H9 (cell line): ENCODE results near the gene KIF26B. TPM values are rescaled to one million over a fixed set of nuclear protein-coding genes. Genes with fewer than 3 reads are reported as not detected.
A peak's percentile ranks its signal among the peaks of the same experiment; 100 is the strongest.

Experiments used
- DNase-seq: peaks from one replicate; pipeline ENCODE4 v3.0.0-alpha.2; 2017
- H2AFZ ChIP-seq: one replicate; pipeline ENCODE4 v1.6.1; 2013; ENCODE audit warnings: mild to moderate bottlenecking, low read length, control low read depth, moderate library complexity
- H2AK5ac ChIP-seq: 2 replicates; pipeline ENCODE4 v1.6.1; 2013; ENCODE audit warnings: low read length, control low read depth, mixed read lengths; ENCODE audit not compliant: insufficient read length
- H2BK120ac ChIP-seq: one replicate; pipeline ENCODE4 v1.6.1; 2013; ENCODE audit warnings: low read depth, mild to moderate bottlenecking, low read length, control low read depth, inconsistent platforms; ENCODE audit not compliant: poor library complexity, severe bottlenecking
- H2BK12ac ChIP-seq: 2 replicates; pipeline ENCODE4 v1.6.1; 2013; ENCODE audit warnings: low read length, control low read depth, mixed read lengths, low read depth; ENCODE audit not compliant: insufficient read length
- H2BK15ac ChIP-seq: 2 replicates; pipeline ENCODE4 v1.6.1; 2013; ENCODE audit warnings: low read depth, low read length, control low read depth
- H2BK20ac ChIP-seq: one replicate; pipeline ENCODE4 v1.6.1; 2013; ENCODE audit warnings: low read depth, mild to moderate bottlenecking, low read length, control low read depth, inconsistent platforms; ENCODE audit not compliant: poor library complexity, severe bottlenecking
- H2BK5ac ChIP-seq: 2 replicates; pipeline ENCODE4 v1.6.1; 2013; ENCODE audit warnings: low read length, control low read depth, mixed read lengths; ENCODE audit not compliant: insufficient read length
- H3K14ac ChIP-seq: 2 replicates; pipeline ENCODE4 v1.6.1; 2013; ENCODE audit warnings: low read length, control low read depth; ENCODE audit not compliant: insufficient read depth
- H3K18ac ChIP-seq: 2 replicates; pipeline ENCODE4 v1.6.1; 2013; ENCODE audit warnings: low read depth, mild to moderate bottlenecking, mixed read lengths, low read length, control low read depth; ENCODE audit not compliant: insufficient read length
- H3K23ac ChIP-seq: 2 replicates; pipeline ENCODE4 v1.6.1; 2013; ENCODE audit warnings: low read length, control low read depth, mixed read lengths, low read depth; ENCODE audit not compliant: insufficient read length
- H3K23me2 ChIP-seq: 2 replicates; pipeline ENCODE4 v1.6.1; 2013; ENCODE audit warnings: low read depth, mild to moderate bottlenecking, mixed read lengths, low read length, control low read depth; ENCODE audit not compliant: insufficient read length, poor library complexity, severe bottlenecking
- H3K27ac ChIP-seq: 2 replicates; pipeline ENCODE4 v1.5.1; 2013; ENCODE audit warnings: low read length, control low read depth, mixed read lengths, low read depth; ENCODE audit not compliant: insufficient read length
- H3K27me3 ChIP-seq: 2 replicates; pipeline ENCODE4 v1.6.1; 2013; ENCODE audit warnings: low read length, control low read depth, inconsistent platforms; ENCODE audit not compliant: insufficient read depth
- H3K4ac ChIP-seq: 2 replicates; pipeline ENCODE4 v1.6.1; 2013; ENCODE audit warnings: low read depth, mild to moderate bottlenecking, control low read depth, inconsistent platforms, low read length, moderate library complexity
- H3K4me1 ChIP-seq: 2 replicates; pipeline ENCODE4 v1.6.1; 2013; ENCODE audit warnings: low read length, control low read depth, inconsistent platforms; ENCODE audit not compliant: insufficient read depth
- H3K4me2 ChIP-seq: 2 replicates; pipeline ENCODE4 v1.6.1; 2013; ENCODE audit warnings: low read length, control low read depth, mixed read lengths; ENCODE audit not compliant: insufficient read length, insufficient read depth
- H3K56ac ChIP-seq: 2 replicates; pipeline ENCODE4 v1.6.1; 2013; ENCODE audit warnings: low read depth, mild to moderate bottlenecking, mixed read lengths, low read length, control low read depth; ENCODE audit not compliant: insufficient read length
- H3K79me1 ChIP-seq: 2 replicates; pipeline ENCODE4 v1.6.1; 2013; ENCODE audit warnings: low read depth, mild to moderate bottlenecking, moderate library complexity, low read length, control low read depth, inconsistent platforms; ENCODE audit not compliant: insufficient read depth, poor library complexity, severe bottlenecking
- H3K79me2 ChIP-seq: 2 replicates; pipeline ENCODE4 v1.6.1; 2013; ENCODE audit warnings: low read length, control low read depth, inconsistent platforms; ENCODE audit not compliant: insufficient read depth
- H3K9ac ChIP-seq: 2 replicates; pipeline ENCODE4 v1.6.1; 2013; ENCODE audit warnings: low read length, control low read depth, mixed read lengths; ENCODE audit not compliant: insufficient read length; ENCODE audit errors: extremely low read depth
- H3K9me3 ChIP-seq: one replicate; pipeline ENCODE4 v1.6.1; 2013; ENCODE audit warnings: low read depth, low read length, inconsistent platforms; ENCODE audit not compliant: control insufficient read depth
- H3T11ph ChIP-seq: one replicate; pipeline ENCODE4 v1.6.1; 2013; ENCODE audit warnings: mild to moderate bottlenecking, low read length, control low read depth, inconsistent platforms
- H4K20me1 ChIP-seq: one replicate; pipeline ENCODE4 v1.6.1; 2013; ENCODE audit not compliant: control insufficient read depth, insufficient read length, insufficient read depth
- H4K5ac ChIP-seq: 2 replicates; pipeline ENCODE4 v1.6.1; 2013; ENCODE audit warnings: low read depth, mild to moderate bottlenecking, mixed read lengths, low read length, control low read depth; ENCODE audit not compliant: insufficient read length
- H4K8ac ChIP-seq: replicated peaks from 2 replicates; pipeline ENCODE4 v1.6.1; 2013; ENCODE audit warnings: low read length, control low read depth, mixed read lengths, low read depth; ENCODE audit not compliant: insufficient read length
- H4K91ac ChIP-seq: 2 replicates; pipeline ENCODE4 v1.6.1; 2013; ENCODE audit warnings: low read depth, mild to moderate bottlenecking, moderate library complexity, mixed read lengths, low read length, control low read depth; ENCODE audit not compliant: insufficient read length
- H3K27ac Mint-ChIP-seq, 3 experiments: 2 replicates in 2 of 3; 3 replicates in 1 of 3; pipeline ENCODE4 v1.8.0; 2020 to 2021; ENCODE audit warnings: mixed read lengths in 3 of 3, mild to moderate bottlenecking in 1 of 3, moderate library complexity in 1 of 3
- H3K27me3 Mint-ChIP-seq: 2 replicates; pipeline ENCODE4 v1.8.0; 2021; ENCODE audit warnings: low read depth, mild to moderate bottlenecking, moderate library complexity, mixed read lengths
- H3K36me3 Mint-ChIP-seq, 3 experiments: 2 replicates in 2 of 3; 3 replicates in 1 of 3; pipeline ENCODE4 v1.8.0; 2020 to 2021; ENCODE audit warnings: low read depth in 3 of 3, mixed read lengths in 3 of 3; ENCODE audit not compliant: insufficient read depth in 1 of 3
- H3K4me1 Mint-ChIP-seq, 2 experiments: 2 replicates each; pipeline ENCODE4 v1.8.0; 2020; ENCODE audit warnings: mixed read lengths in 2 of 2
- H3K4me3 Mint-ChIP-seq, 2 experiments: 2 replicates in 1 of 2; 3 replicates in 1 of 2; pipeline ENCODE4 v1.8.0; 2020 to 2021; ENCODE audit warnings: mild to moderate bottlenecking in 2 of 2, mixed read lengths in 2 of 2, moderate library complexity in 1 of 2
- H3K9me3 Mint-ChIP-seq, 2 experiments: 2 replicates in 1 of 2; 3 replicates in 1 of 2; pipeline ENCODE4 v1.8.0; 2020; ENCODE audit warnings: mild to moderate bottlenecking in 2 of 2, mixed read lengths in 2 of 2, moderate library complexity in 1 of 2
- CTCF ChIP-seq: fragments of 200-600 bp; sonication (generic); conservative IDR thresholded peaks from 3 replicates; pipeline ENCODE4 v1.8.0; 2021; ENCODE audit warnings: antibody characterized with exemption, mild to moderate bottlenecking
- WGBS: extraction: QIAGEN DNeasy Blood & Tissue Kit; methylation state at CpG from one replicate; pipeline ENCODE4 v1.1.7; 2013; ENCODE audit warnings: missing lambda C conversion rate, low lambda C conversion rate, mixed read lengths; ENCODE audit not compliant: insufficient read length; ENCODE audit errors: extremely low coverage; 5-methylcytosine and 5-hydroxymethylcytosine counted together
- total RNA-seq: library from RNA; stranded (reverse); gene quantifications from 2 replicates; pipeline ENCODE4 v1.2.1, GENCODE V29; 2021

The KIF26B gene
- total RNA-seq, 1 experiment from 2014 or later: 0.13 TPM

GRCh38 chr1:245161866-245162265 lies 7.1 kb downstream of the KIF26B start:
- Histone ChIP-seq H2BK15ac (no peak overlapping the region), H3K79me1 (no peaks in the 10 kb centered on the region), H2BK20ac (no peak overlapping the region), H4K20me1 (no peaks in the 10 kb centered on the region), H2AFZ (no peak overlapping the region), H4K8ac (no peak overlapping the region), H2BK5ac (no peak overlapping the region), H3K4me1 (peaks cover 3% of the 10 kb centered on the region; the same call in 1 of the 2 replicates), H3K14ac (no peak overlapping the region), H3T11ph (no peak overlapping the region), H2AK5ac (no peak overlapping the region), H3K56ac (no peak overlapping the region), H3K27me3 (no peaks in the 10 kb centered on the region; the same call in 1 of the 2 replicates), H3K9me3 (no peaks in the 10 kb centered on the region), H2BK12ac (no peak overlapping the region), H3K27ac (no peak overlapping the region), H3K23ac (no peak overlapping the region), H2BK120ac (no peak overlapping the region), H3K18ac (no peak overlapping the region), H3K4me2 (no peak overlapping the region), H3K79me2 (no peaks in the 10 kb centered on the region), H3K4ac (no peak overlapping the region), H3K23me2 (peaks cover 3% of the 10 kb centered on the region), H3K9ac (no peak overlapping the region), H4K5ac (no peak overlapping the region), H4K91ac (no peak overlapping the region)
- WGBS: no CpG with 5 or more reads among the region's 8 CpGs
- H3K27me3 Mint-ChIP-seq: peaks cover 44% of the 10 kb centered on the region
- no peak for TF ChIP-seq CTCF
- no peak for DNase-seq
- H3K4me1 Mint-ChIP-seq: peaks cover 25 to 28% of the 10 kb centered on the region in 2 experiments
- peak overlapping the region in 1 of 3 experiments; percentile 27; a peak in 1 of 7 replicates for H3K27ac Mint-ChIP-seq
- no peak overlapping the region for H3K4me3 Mint-ChIP-seq
- peaks cover 0 to 3% of the 10 kb centered on the region in 2 experiments; a peak in 3 of 5 replicates for H3K9me3 Mint-ChIP-seq
- no peaks in the 10 kb centered on the region for H3K36me3 Mint-ChIP-seq
